ENCODE results near the gene FAM107B.

Gene FAM107B

DNA sequence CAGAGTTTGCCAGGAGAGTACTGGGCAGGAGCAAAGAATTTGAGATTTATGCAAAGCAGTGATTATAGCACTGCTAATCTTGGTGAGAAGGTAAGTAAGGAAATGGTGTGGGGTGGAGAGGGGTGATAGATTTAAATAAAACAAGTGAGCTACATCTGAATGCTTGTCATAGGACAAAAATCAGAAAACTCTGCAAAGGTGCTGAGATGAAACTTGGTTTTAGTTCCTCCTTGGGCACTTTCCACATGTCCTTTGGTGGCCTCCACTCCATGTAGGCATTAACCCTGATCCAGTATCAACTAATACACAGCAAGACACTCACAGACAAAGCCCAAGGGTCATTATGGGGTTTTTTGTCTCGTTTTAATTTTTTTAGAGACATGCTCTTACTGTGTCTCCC, 25.7 kb upstream of the FAM107B start:
- H3K27ac Mint-ChIP-seq = no peak overlapping the region
- H3K36me3 Mint-ChIP-seq (ENCODE audit: low read depth) = no peaks in the 10 kb centered on the region
- DNase-seq (ENCODE audit: low spot score) = no peak
- no peaks in the 10 kb centered on the region for H3K9me3 Mint-ChIP-seq
- no peak overlapping the region for H3K4me3 Mint-ChIP-seq
- H3K27me3 Mint-ChIP-seq (ENCODE audit: low read depth) = peaks cover 35% of the 10 kb centered on the region
- no peaks in the 10 kb centered on the region for H3K4me1 Mint-ChIP-seq (ENCODE audit: low read depth)

DNA sequence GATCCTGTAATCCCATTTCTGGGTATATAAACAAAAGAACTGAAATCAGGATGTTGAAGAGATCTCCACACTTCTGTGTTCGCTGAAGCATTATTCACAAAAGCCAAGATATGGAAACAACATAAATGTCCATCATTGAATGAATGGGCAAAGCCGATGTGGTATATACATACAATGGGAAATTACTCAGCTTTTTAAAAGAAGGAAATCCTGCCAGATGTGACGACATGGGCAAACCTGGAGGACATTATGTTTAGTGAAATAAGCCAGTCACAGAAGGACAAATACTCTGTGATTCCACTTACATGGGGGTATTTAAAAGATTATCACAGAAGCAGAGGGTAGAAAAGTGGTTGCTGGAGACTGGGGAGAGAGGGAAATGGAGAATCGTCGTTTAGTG, 23.9 kb upstream of the FAM107B start:
- Mint-ChIP-seq H3K9me3 (no peaks in the 10 kb centered on the region), H3K36me3 (ENCODE audit: low read depth) (no peaks in the 10 kb centered on the region), H3K4me3 (no peak overlapping the region), H3K4me1 (ENCODE audit: low read depth) (no peaks in the 10 kb centered on the region), H3K27ac (no peak overlapping the region), H3K27me3 (ENCODE audit: low read depth) (peaks cover 35% of the 10 kb centered on the region)
- no peak for DNase-seq (ENCODE audit: low spot score)

DNA sequence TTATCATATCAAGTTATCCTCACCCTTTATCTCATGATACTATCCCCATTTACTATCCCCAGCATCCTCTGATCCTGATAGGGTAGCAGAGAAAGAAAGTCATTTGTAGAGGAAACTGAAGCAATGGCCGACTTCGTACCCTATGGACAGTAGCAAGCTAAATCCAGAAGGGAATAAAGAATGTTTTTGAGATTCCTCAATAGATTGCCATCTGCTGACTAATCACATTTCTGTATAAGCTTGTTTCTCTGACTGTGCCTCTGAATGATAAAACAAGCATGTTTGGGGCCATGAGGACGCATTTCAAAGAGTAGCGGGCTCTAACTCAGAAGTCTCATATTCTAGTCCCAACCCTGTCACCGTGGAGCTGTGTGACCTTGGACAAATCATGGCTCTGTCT, 13.2 kb upstream of the FAM107B start:
- H3K9me3 Mint-ChIP-seq = peaks cover 8% of the 10 kb centered on the region
- DNase-seq (ENCODE audit: low spot score) = no peak
- H3K27ac Mint-ChIP-seq = no peak overlapping the region
- H3K36me3 Mint-ChIP-seq (ENCODE audit: low read depth) = no peaks in the 10 kb centered on the region
- peaks cover under 1% of the 10 kb centered on the region for H3K4me1 Mint-ChIP-seq (ENCODE audit: low read depth)
- H3K4me3 Mint-ChIP-seq = no peak overlapping the region
- peaks cover 6% of the 10 kb centered on the region for H3K27me3 Mint-ChIP-seq (ENCODE audit: low read depth)

GRCh38 chr10:14784459-14785055, 9.9 kb upstream of the FAM107B start:
- Mint-ChIP-seq H3K36me3 (ENCODE audit: low read depth) (no peaks in the 10 kb centered on the region), H3K27ac (no peak overlapping the region), H3K27me3 (ENCODE audit: low read depth) (peaks cover 6% of the 10 kb centered on the region), H3K9me3 (peaks cover 8% of the 10 kb centered on the region), H3K4me1 (ENCODE audit: low read depth) (peaks cover 4% of the 10 kb centered on the region), H3K4me3 (no peak overlapping the region)
- DNase-seq (ENCODE audit: low spot score) = no peak

GRCh38 chr10:14782691-14783363, 8.1 kb upstream of the FAM107B start:
- H3K4me3 Mint-ChIP-seq = no peak overlapping the region
- H3K4me1 Mint-ChIP-seq (ENCODE audit: low read depth) = peaks cover 8% of the 10 kb centered on the region
- H3K27ac Mint-ChIP-seq = no peak overlapping the region
- H3K36me3 Mint-ChIP-seq (ENCODE audit: low read depth) = no peaks in the 10 kb centered on the region
- H3K27me3 Mint-ChIP-seq (ENCODE audit: low read depth) = peaks cover 3% of the 10 kb centered on the region
- H3K9me3 Mint-ChIP-seq = peaks cover 8% of the 10 kb centered on the region
- no peak for DNase-seq (ENCODE audit: low spot score)

GRCh38 chr10:14781763-14782162, 7.1 kb upstream of the FAM107B start:
- Mint-ChIP-seq H3K27me3 (ENCODE audit: low read depth) (peaks cover 3% of the 10 kb centered on the region), H3K27ac (no peak overlapping the region), H3K36me3 (ENCODE audit: low read depth) (no peaks in the 10 kb centered on the region), H3K9me3 (peaks cover 8% of the 10 kb centered on the region), H3K4me1 (ENCODE audit: low read depth) (peaks cover 8% of the 10 kb centered on the region), H3K4me3 (no peak overlapping the region)
- no peak for DNase-seq (ENCODE audit: low spot score)

GRCh38 chr10:14779001-14779651, 4.4 kb upstream of the FAM107B start:
- no peaks in the 10 kb centered on the region for H3K9me3 Mint-ChIP-seq
- DNase-seq (ENCODE audit: low spot score) = no peak
- H3K4me1 Mint-ChIP-seq (ENCODE audit: low read depth) = peaks cover 8% of the 10 kb centered on the region
- no peaks in the 10 kb centered on the region for H3K36me3 Mint-ChIP-seq (ENCODE audit: low read depth)
- no peak overlapping the region for H3K4me3 Mint-ChIP-seq
- H3K27ac Mint-ChIP-seq = no peak overlapping the region
- H3K27me3 Mint-ChIP-seq (ENCODE audit: low read depth) = peaks cover 5% of the 10 kb centered on the region

GRCh38 chr10:14776546-14776945, 1.8 kb upstream of the FAM107B start:
- H3K9me3 Mint-ChIP-seq = no peaks in the 10 kb centered on the region
- H3K27ac Mint-ChIP-seq = no peak overlapping the region
- no peaks in the 10 kb centered on the region for H3K36me3 Mint-ChIP-seq (ENCODE audit: low read depth)
- peaks cover 10% of the 10 kb centered on the region for H3K27me3 Mint-ChIP-seq (ENCODE audit: low read depth)
- no peak for DNase-seq (ENCODE audit: low spot score)
- no peak overlapping the region for H3K4me3 Mint-ChIP-seq
- peaks cover 4% of the 10 kb centered on the region for H3K4me1 Mint-ChIP-seq (ENCODE audit: low read depth)

- no peak overlapping the region for H3K27ac Mint-ChIP-seq
- no peaks in the 10 kb centered on the region for H3K9me3 Mint-ChIP-seq
- peaks cover 4% of the 10 kb centered on the region for H3K4me1 Mint-ChIP-seq (ENCODE audit: low read depth)
- H3K36me3 Mint-ChIP-seq (ENCODE audit: low read depth) = no peaks in the 10 kb centered on the region
- DNase-seq (ENCODE audit: low spot score) = no peak
- H3K27me3 Mint-ChIP-seq (ENCODE audit: low read depth) = peaks cover 10% of the 10 kb centered on the region
- H3K4me3 Mint-ChIP-seq = no peak overlapping the region
Observed at GRCh38 chr10:14775656-14776055, 959 bp upstream of the FAM107B start.

GRCh38 chr10:14774214-14774580, 500 bp downstream of the FAM107B start:
- H3K36me3 Mint-ChIP-seq (ENCODE audit: low read depth) = no peaks in the 10 kb centered on the region

DNA sequence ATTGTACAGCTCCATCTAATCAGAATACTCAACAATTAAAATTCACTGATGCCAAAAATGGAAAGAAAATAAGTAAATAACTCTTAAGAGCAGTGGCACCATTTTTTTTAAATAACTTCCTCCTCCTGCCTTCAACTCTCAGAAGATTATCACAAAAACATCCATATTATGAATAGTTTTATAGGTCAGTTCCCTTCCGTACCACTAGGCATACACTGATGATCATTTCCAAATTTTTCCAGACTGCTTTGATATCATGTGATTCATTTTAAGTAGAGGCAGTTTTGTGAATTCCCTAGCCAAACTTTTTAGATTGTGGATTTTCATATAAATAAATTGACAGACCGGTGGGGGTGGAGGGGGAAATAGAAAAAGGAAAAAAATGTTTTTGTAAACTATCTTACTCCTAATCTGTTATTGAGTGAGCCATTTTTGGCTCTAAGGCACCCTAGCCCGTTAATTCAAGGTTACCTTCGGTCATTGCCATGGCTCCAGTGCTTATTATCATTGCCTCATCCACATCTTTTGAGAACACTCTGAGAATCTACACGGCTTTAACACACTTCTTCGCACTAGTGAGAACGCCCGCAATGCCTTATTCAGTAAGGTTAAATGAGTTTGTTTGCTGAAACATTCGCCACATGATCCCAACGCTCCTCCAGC, 1.0 kb downstream of the FAM107B start:
- H3K27me3 Mint-ChIP-seq (ENCODE audit: low read depth) = peaks cover 16% of the 10 kb centered on the region

More at GRCh38 chr10:14774214-14774580, 500 bp downstream of the FAM107B start:
- Mint-ChIP-seq H3K27me3 (ENCODE audit: low read depth) (peaks cover 15% of the 10 kb centered on the region), H3K27ac (no peak overlapping the region), H3K4me3 (no peak overlapping the region), H3K9me3 (no peaks in the 10 kb centered on the region), H3K4me1 (ENCODE audit: low read depth) (peaks cover 4% of the 10 kb centered on the region)
- DNase-seq (ENCODE audit: low spot score) = no peak

GRCh38 chr10:14772399-14772798, 2.3 kb downstream of the FAM107B start:
- Mint-ChIP-seq H3K4me1 (ENCODE audit: low read depth) (no peaks in the 10 kb centered on the region), H3K9me3 (no peaks in the 10 kb centered on the region), H3K27me3 (ENCODE audit: low read depth) (peaks cover 22% of the 10 kb centered on the region), H3K36me3 (ENCODE audit: low read depth) (no peaks in the 10 kb centered on the region), H3K27ac (no peak overlapping the region), H3K4me3 (no peak overlapping the region)
- DNase-seq (ENCODE audit: low spot score) = no peak

More for the DNA sequence above, 1.0 kb downstream of the FAM107B start:
- Mint-ChIP-seq H3K4me3 (no peak overlapping the region), H3K9me3 (no peaks in the 10 kb centered on the region), H3K27ac (no peak overlapping the region), H3K4me1 (ENCODE audit: low read depth) (peaks cover 4% of the 10 kb centered on the region), H3K36me3 (ENCODE audit: low read depth) (no peaks in the 10 kb centered on the region)
- no peak for DNase-seq (ENCODE audit: low spot score)

DNA sequence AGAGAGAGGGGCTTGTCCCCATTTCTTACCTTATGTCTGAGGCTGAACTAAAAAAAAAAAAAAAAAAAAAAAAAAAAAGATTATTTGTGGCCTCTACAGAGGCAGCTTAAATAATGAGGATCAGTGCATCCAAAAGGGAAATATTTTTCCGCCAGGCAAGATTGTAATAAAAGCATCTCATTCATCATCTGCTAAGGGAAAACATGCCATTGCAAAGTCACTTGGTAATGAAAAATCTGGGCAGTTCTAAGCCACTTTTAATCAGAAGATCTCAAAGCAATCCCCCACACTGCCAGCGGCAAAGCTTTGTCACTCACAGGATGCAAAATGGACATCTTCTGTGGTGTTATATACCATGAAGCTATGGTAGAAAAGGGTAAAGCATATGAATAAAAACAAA, 3.8 kb downstream of the FAM107B start:
- peaks cover 33% of the 10 kb centered on the region for H3K27me3 Mint-ChIP-seq (ENCODE audit: low read depth)
- no peaks in the 10 kb centered on the region for H3K4me1 Mint-ChIP-seq (ENCODE audit: low read depth)
- no peaks in the 10 kb centered on the region for H3K36me3 Mint-ChIP-seq (ENCODE audit: low read depth)
- H3K4me3 Mint-ChIP-seq = no peak overlapping the region
- no peak for DNase-seq (ENCODE audit: low spot score)
- H3K9me3 Mint-ChIP-seq = no peaks in the 10 kb centered on the region
- H3K27ac Mint-ChIP-seq = no peak overlapping the region

DNA sequence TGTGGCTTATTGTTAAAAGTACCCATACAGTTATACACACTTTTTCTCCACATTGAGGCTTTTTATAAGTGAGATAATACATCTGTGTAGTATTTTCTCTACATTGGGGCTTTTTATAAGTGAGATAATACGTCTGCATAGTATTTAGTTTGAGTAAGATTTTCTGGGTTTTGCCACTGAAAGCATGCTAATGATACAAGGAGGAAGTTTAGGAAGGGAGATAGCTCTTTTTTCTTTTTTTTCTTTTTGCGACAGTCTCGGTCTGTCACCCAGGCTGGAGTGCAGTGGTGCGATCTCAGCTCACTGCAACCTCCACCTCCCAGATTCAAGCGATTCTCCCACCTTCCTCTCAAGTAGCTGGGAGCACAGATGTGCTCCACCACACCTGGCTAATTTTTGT, 13.3 kb downstream of the FAM107B start:
- Mint-ChIP-seq H3K9me3 (no peaks in the 10 kb centered on the region), H3K36me3 (ENCODE audit: low read depth) (no peaks in the 10 kb centered on the region), H3K4me3 (no peak overlapping the region), H3K27me3 (ENCODE audit: low read depth) (peaks cover 10% of the 10 kb centered on the region), H3K27ac (no peak overlapping the region), H3K4me1 (ENCODE audit: low read depth) (peaks cover 7% of the 10 kb centered on the region)
- no peak for DNase-seq (ENCODE audit: low spot score)

Data from T-helper 2 cell treated with Interferon-gamma antibody and Interleukin-4, amounts not matched to agents 5 μg/mL and 100 μg/mL, for 36 hours (primary cell).